Effector CD8-positive, alpha-beta T cell (primary cell): ENCODE measurements around the gene ATP1B3.
"Not testable (repeated sequence)": the region's sequence is repeated elsewhere in the genome, so short reads cannot be mapped to it uniquely, and the experiment has no call there.

ENCODE experiments used
- DNase-seq: peaks from one replicate; lab custom pipeline; 2025; lab: John Stamatoyannopoulos, UW

Gene ATP1B3

DNA sequence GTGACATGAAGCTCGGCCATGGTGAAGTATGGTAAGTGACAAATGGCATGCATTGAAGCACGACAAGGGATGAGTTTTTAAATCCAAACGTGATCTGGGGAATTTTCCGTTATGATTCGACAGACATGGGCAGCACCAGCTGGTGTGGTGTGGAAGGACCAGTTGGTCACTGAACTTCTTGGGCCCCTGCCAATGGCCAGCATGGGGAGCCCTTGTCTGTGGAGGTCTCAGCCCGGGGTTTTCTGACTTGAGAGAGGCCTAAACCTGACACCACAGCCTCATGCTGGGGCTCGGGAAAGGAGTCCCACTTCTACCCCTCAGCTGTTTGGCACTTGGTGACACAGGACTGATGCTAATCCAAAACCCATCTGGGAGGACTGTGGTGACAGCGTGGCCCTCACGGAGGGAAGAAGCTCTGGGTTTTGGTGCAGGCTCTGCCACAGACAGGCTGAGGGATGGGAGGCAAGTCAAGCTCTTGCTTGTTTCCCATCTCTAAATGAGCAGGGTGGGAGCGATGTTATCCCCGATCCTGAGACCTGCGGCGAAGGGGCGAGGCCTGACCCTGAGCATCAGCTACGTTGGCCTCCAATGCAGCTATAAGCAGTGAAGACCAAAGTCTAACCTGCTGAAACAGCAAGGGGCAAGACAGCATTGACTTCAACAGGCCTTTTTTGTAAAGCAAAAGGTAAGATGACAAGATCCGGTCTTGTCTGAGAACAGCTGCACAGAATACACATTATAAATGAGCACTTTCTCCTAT, 69.5 kb downstream of the ATP1B3 start:
- DNase-seq: no peak

DNA sequence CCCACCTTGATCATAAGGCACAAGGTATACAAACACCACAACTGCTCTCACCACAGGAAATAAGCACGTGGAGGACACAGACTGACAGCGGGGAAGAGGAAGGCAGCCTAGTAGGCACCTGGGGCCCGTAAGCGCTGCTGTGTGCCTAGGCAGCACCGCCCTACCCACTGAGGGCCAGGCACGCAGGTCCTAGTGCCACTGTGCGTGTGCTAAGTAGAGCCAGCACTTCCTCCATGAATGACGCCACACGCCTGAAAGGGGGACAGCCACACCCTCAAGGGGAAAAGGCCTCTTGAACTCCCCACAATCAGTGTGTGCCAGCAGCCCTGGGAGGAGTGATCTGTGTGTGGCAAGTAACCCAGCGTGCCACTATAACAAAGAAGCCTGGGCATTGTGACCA, 73.0 kb downstream of the ATP1B3 start:
- DNase-seq: no peak

DNA sequence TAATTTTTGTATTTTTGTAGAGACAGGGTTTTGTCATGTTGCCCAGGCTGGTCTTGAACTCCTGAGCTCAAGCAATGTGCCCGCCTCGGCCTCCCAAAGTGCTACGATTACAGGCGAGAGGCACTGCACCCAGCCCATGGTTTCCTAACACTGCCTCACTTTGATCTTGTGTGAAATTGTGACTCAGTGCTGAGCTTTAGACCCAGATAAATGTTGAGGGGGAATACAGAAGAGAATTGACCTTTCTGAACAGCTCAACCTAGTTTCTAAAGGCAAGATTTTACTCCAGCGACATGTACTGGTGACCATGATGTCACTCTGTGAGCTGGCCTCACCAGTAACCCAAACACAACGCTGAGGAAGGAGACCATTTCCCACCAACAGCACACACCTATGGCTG, 73.5 kb downstream of the ATP1B3 start:
- DNase-seq: no peak

DNA sequence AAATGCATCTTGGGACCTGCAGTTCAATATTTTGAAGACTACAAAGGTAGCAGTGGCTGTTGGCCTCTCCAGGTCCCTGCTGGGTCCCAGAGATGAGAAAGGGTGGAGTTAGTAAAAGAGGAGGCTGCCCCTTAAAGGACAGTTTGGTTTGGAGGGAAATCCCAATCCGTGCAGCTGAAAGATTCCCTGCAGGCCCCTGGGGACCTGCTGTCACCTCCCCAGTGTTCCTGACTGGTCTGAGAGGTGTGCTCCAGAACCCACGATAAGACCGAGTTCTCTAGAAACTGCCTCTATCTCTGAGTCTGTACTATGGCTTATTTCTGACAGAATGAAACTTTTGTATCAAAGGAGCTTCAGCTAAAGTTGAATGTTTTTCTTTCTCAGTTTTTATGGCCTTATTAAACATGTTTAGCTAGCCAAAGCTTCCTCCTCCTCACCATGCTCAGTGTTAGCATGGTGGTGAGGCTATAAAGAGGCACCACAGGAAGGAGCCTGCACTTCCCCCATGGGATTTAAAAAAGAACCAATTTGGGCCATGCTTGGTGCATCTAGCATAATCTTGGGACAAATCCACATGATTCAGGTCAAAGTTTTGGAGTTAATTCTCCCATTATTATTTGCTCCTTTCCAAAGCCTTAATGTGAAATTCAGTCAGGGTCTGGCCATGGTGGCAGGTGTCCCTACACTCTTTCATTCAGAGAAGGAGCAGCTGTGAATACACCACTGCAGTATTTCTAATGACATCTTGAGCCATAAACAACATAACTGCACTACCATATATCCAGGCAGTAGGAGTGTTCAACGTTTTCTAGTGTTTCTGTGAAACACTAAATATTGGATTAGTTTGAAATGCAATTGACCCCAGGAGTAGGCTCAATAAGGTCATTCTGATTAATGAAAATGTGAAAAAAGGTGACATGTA, 74.4 kb downstream of the ATP1B3 start:
- DNase-seq: no peak

DNA sequence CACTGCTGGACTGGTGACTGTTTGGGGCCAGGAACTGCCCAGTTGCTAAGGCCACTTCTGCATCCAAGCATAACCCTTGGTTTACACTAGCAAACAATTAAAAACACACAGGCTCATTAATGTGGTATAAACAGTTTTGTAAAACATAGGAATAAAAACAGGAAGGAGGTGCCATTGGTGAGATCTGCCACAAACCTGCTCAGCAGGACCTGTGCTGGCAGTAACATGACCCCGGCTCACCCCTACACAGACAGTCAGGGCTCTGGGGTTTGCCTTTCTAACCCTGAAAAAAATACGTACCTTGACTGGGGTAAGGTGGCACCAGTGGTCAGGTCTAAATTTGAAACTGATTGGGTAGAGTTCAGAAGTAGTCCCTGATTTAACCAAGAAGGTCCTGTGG, 76.2 kb downstream of the ATP1B3 start:
- no peak for DNase-seq

DNA sequence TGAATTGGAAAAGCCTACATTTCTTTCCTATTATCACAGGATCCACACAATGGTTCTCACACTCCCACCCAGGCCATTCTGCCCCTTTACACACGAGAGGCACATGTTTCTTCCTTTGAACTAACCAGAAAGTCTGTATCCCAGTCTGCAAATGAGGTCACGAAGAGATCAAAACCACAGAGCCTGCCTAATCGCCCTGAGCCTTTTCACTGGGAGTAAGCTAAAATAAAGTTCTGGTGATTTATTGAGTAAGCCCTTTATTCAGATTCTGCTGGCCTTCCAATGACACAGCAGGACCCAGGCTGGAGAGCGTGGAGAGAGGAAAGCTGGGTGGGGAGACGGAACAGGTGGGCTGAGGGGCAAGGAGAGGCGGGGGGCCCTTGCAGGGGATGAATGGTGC, 78.7 kb downstream of the ATP1B3 start:
- DNase-seq: no peak

DNA sequence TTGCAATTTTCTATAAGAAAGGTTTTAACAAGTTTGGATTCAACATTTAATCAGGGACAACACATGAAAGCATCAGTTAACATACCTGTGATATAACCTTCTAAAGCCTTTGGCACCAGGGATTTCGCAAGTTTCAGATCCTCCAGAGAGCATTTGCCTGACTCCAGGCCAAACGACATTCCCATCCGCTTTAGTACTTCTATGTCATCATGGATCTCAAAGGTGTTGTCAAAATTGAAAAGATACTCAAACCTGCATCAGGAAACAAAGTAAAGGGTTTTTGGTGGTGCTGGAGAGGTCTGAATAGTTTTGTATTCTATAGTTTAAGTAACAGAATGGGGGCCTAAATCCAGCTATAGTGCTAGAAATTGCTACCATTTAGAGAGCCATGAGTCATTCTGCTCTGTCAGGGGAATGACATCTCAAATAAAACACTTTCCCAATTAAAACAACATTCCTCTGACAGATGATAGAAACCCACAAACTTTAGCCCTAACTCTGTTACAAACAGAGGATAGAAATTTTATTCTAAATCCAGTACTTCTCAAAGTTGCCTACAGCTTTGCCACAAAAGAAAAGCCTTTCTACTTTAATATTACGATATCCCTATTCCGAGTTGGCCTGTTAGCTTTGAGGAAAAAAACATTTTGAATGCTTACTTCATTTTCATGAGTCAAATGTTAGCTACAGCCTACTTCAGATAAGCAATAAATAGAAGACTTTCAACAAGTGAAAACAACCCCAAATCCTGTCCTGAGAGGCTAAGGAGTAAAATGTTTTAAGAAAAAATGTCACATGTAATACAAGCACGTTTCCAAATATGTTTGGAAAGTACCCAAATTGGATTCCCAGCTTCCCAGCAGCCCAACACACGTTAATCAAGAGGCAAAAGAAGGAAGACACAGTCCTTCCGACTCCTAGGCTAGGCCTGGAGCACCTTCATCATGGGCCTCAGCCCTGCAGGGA, 83.4 kb downstream of the ATP1B3 start:
- no peak for DNase-seq

DNA sequence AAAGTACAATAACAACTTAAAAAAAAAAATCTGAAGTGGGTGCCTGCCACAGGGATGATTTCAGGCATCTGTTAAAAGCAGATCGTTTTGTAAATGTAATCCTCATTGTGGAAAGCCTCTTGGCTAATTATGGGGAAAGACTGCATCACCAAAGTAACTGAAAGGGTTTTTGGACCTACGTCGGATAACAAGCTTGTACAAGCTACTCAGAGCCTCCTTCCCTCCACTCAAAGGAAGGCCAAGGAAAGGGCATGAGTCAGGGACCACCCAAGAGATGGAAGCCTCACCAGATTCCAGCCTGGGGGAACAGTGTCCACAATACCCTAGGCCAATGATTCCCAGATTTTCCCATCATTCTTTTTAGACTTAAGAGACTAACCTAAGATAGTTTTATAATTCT, 84.3 kb downstream of the ATP1B3 start:
- no peak for DNase-seq

DNA sequence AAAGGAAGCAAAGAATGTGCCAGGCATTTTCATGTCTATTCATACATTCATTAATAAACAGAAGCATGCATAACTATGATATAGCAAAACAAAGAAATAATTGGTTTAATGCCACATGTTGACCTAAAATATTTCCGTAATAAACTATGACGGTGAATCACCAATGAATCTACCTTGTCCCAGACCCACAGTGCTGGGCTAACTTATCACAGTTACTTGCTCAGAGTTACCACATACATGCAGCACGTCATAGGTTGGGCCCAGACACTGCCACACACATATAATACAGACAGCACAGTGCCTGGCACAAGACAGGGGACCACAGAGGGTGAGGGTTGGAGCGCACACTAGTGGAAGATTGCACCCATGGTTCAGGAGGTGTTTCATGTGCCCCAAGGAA, 86.9 kb downstream of the ATP1B3 start:
- DNase-seq: no peak

DNA sequence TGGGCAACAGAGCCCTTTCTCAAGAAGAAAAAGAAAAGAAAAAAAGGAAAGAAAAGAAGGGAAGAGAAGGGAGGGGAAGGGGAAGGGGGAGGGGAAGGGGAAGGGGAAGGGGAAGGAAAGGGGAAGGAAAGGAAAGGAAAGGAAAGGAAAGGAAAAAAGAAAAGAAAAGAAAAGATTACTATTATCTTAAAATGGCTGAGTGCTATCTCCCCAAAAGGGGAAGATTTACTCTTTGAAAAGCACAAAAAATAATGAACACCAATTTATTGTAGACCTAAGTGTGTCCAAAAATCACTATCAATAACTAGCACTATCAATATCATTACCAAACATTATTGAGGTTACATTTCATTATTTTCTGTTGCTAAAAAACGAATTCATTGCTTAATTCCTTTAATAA, 89.0 kb downstream of the ATP1B3 start:
- DNase-seq: no peak

DNA sequence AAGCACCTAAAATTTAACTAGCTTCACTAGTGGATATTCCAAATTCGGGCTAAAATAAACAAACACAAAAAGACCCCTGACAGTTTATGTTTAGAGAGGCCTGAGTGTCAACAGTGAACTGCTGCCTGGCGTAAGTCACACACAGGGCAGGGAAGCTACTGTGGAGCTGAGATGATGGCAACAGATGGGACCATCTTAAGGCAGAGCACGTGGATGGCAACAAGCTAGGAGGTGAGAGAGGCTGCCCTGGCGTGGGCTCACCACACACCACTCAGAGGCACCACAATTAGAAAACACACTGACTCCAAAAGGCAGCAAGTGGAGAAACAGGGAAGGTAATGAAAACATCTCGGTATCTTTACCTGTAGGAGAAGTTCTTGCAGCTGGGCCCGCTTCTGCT, 93.3 kb downstream of the ATP1B3 start:
- DNase-seq: no peak

DNA sequence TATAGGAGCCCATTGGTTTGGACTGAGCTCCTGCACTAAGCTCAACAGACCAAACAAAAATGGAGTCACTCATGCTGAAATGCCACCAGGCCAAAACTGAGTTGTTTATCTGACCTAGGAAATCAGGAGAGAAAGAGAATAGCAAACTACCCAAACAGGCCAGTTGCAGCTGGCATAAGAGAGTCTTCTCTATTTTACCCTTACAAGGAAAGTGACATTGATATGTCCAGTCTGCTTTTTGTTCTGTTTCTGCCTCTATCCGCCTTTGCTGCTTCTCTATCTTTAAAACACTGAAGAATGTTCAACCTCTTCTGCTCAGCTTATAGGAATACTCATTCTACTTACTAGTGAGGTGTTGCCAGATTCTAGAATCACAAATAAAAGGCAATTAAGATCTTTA, 95.1 kb downstream of the ATP1B3 start:
- no peak for DNase-seq

DNA sequence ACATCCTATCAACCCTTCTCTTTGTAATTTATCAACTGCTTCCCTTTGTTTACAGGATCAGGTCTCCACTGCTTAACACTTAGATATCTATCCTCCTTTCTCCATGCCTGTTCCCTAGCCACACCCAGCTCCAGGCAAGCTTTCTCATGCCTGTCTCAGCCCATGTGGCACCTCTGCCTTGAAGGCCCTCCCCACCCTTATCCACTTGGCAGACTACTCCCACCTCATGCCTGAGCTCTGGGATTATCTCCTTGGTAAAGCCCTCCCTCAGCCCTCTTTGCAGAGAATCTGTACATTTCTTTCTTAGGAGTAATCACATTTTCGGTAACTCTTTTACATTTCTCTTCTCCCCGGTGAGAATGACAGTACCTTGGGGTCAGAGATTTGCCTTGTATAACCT, 96.0 kb downstream of the ATP1B3 start:
- no peak for DNase-seq

DNA sequence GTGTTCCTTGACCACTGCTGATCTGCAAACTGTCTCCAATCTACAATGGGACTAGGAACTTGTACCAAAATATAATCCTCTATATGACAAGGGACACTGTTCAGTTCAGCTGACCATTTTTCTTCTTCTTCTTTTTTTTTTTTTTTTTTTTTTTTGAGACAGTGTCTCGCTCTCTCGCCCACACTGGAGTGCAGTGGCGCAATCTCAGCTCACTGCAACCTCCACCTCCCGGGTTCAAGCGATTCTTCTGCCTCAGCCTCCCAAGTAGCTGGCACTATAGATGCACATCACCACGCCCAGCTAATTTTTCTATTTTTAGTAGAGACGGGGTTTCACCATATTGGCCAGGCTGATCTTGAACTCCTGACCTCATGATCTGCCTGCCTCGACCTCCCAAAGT, 98.3 kb downstream of the ATP1B3 start:
- not testable (repeated sequence) for DNase-seq
